Endometrium (tissue), 2 donors: ENCODE data around the gene ARNT2.
A peak's percentile ranks its signal among the peaks of the same experiment; 100 is the strongest.

Experiments
- FAIRE-seq: peaks from 2 replicates; lab custom pipeline; 2012; peaks lifted over from hg19 to GRCh38; lab: Jason Lieb, UNC
- donor health status: control.
- donor health status: control.

ARNT2 gene

DNA sequence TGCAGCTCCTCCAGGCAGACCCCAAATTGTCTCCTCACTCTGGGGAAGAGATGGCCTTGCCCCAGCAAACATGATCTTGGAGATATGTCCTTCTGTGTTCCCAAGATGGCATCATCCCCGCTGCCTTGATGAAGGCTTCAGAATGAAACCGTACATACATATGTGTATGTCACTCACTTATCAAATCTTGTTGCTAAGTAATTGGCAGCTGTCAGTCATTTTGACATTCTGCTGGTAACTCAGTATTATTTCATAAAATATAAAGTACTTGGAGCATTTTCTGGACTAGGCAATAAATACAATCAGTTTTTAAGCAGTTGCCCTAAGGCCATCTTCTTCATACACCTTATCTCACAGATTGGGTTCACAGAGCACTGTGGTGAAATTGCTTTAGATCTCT, 62.4 kb downstream of the ARNT2 start:
- no peak for FAIRE-seq

- no peak for FAIRE-seq
These were observed 63.1 kb downstream of the ARNT2 start for GRCh38 chr15:80467311-80467714.

DNA sequence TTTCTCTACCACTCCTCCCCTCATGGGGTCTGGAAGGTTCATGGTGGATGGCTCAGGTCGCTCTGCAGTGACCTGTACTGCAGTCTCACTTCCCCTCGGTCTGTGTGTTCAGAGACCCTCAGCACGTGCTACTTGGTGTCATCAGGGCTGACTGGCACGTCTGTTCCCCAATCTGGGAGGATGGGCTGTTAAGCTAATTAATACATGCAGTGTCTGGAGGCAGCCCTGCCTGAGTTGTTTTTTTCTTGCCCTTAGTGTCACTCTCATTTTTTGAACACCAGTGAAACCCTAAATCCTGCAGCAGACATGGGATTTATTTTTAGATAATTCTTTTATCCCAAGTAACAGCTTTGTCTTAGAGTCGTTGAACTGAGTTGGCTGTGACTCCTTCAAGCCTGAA, 64.6 kb downstream of the ARNT2 start:
- FAIRE-seq, result no peak

- FAIRE-seq, result no peak
These were observed 67.7 kb downstream of the ARNT2 start for GRCh38 chr15:80471881-80472280.

DNA sequence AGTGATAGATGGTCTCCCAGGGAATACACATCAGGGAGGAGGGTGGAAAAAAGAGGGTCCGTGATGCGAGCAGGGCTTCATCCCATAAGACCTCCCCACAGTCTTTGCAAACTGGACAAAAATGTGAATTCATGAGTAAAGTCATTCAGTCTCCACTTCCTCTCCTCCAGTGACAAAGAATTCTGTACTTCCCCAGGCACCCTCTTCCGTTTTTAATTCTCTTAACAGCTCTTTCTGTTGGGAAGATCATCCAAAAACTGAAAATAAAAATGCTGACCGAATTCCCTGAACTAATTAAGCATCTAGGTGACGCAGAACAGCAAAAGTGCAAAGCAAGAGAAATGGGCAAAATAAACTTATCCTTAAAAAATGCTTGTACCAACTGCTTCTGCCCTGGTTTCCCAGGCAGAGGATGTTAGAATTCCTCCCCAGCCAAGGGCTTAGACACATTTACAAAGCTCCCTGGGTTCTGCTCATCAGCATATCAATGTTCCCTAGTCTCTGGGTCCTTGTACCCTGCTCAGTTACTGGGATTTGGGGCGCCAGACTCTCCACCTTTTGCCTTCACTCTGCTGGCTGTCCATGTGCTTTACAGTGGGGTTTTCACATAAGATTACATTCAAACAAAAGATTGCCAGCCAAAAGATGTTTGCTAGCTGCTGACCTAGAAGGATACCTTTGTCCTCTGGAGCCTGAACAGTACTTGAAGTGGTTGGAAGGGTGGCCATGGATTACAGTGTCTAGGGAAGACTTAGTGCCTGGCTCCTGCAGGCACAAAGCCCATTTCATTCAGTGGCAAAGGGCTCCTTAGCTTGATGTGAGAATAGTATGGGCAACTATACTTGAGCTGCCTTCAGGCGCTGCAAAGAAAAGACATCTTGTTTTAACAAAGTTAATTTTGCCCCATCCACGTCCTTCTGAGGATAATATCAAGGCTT, 69.4 kb downstream of the ARNT2 start:
- FAIRE-seq, result no peak

GRCh38 chr15:80474224-80475215, 70.3 kb downstream of the ARNT2 start:
- FAIRE-seq, result no peak

DNA sequence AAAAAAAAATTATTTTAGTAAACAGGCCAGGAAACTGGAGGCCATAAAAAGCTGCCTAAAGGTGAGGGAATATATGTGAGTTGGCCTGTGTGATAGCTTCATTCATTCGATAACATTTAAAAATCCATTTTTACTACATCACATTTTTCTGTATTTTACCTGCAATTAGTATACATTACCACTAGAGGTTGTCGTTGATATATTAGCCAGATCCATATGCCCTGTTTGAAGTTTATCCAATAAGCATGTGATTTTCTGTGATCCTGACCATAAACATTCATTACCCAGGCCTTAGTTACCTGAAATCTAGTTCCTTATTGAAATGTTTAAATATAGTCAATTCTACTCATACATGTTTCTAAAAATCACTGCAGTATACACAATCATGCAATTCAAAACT, 71.4 kb downstream of the ARNT2 start:
- FAIRE-seq, result no peak

- no peak for FAIRE-seq
These were observed 71.9 kb downstream of the ARNT2 start for GRCh38 chr15:80476036-80476435.

DNA sequence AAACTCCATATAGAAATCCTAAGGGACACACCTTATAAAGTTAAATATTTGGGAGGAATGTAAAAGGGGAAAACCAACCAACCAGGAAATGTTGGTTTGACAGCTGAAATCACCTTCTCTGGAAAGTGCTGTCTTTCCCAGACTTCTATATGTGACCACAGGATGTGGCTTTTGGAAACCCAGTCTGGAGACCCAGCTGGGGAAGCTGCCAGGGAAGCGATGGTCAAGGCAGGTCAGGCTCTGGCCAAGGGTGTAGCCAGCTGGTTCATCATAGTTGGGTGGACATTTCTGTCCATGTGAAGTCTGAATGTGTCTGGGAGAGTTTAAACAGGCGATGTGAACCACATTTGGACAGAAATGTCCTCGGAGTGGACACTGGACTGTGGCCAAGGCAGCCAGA, 73.9 kb downstream of the ARNT2 start:
- no peak for FAIRE-seq

DNA sequence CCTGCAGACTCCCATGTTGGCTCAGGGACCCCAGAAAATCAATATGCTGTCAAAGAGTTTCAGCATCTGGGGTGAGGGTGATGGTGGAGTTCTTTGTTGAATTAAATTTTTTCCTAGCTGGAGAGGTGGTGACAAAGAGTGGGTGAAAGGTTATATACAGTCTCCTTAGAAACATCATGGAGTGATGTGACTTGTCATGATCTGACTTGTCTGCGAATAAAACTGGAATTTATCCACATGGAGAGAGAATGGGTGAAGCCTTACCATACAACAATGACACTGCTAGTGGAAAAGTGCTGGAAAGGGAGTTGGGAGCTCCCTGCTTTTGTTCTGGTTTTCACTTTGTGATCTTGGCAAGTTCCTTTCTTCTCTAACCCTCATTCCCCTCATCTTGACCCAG, 75.0 kb downstream of the ARNT2 start:
- no peak for FAIRE-seq

- FAIRE-seq, result no peak
These were observed 76.1 kb downstream of the ARNT2 start for GRCh38 chr15:80480171-80480811.

DNA sequence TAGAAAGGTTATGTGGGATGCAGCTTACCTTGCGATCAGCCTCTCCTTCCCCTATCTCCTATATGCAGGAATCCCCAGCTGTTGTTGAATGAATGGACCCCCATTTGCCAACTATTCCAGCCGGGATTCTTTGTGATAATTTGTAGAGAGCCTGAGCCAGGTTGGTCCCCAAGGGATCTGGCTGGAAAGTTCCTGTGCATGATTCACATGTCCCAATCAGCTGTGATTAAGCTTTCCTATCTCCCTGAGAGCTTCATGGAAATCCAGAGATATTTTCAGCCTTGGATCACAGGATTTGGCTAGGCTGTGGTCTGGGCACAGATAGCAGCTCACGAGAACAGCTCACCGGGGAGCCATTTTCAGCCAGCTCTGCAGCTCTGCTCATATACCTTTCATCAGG, 76.7 kb downstream of the ARNT2 start:
- FAIRE-seq, result no peak

GRCh38 chr15:80482696-80483095, 78.5 kb downstream of the ARNT2 start:
- FAIRE-seq, result no peak

DNA sequence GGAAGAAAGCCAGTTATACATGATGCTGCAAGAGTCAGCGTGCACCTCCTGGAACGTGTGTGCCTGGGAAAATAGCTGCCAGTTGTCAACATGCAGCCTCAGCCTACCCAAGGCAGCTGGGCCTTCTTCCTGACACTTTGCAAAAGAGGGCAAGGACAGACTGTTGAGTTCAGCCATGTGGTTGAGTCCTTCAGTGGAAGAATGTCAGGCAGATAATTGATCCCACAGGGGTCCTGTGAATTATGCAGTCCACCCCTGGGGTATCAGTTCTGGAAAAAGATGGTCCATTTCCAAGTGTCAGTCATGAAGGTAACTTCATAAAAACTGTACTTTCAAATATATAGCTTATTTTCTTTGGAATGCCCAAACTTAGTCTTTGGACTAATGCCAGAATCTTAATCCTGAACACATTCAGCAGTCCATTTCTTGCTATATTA, 79.6 kb downstream of the ARNT2 start:
- FAIRE-seq, result no peak

GRCh38 chr15:80484333-80484864, 80.2 kb downstream of the ARNT2 start:
- peak; percentile 96 for FAIRE-seq

DNA sequence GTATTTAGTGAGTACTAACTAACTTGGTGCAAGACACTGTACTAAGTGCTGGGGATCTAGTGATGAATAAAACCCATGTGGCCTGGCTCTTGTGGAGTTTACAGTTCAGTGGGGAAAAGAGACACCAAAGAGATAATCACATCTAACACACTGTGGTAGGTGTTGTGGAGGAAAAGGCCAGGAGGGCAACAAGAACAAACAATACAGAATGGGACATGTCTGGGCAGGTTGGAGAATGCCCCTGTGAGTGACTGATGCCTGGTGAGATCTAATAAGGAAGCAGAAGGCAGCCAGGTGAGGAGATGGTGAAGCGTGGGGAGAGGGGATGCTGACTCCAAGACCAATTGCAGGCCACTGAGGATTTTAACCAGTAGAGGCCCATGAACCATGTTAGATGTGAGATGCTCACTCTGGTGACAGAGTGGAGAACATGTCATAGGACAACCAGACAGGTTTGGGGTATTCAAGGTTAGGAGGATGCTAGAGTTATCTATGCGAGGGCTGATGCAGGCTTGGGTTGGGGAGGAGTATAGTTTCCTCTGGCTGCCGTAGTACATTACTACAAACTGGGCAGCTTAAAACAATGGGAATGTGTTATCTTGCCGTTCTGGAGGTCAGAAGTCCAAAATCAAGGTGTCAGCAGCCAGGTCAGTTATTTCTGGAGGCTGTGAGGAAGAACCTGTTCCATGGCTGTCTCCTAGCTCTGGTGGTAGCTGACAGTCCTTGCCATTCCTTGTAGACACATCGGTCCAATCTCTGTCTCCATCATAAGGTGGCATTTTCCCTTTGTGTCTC, 81.4 kb downstream of the ARNT2 start:
- FAIRE-seq, result no peak

- FAIRE-seq, result no peak
These were observed 83.7 kb downstream of the ARNT2 start for GRCh38 chr15:80487839-80488390.

DNA sequence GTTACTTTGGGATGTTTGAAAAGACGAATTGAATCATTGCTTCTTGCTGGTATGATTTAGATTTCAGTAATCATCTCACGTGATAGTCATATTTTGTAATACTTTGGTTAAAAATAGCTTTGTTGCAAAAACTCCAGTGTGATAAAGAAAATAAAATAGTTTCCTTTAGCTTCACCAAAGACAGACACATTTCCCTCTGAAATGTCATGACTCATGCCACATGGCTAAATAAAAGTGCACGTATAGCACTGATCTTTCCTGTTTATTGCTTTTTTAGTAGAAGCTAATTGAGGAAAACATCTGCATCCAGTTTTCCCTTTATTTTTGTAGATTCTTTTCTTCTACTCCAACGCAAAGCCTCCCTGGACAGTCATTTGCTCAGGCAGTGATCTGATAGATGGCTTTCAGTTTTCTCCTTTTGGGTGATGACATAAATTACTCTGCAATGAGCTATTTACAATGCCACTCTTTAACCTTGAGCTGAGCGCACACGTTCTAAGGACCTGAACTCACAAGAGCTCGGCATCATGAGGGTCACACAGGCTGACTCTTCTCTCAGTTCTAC, 84.9 kb downstream of the ARNT2 start:
- peak; percentile 97 for FAIRE-seq

- no peak for FAIRE-seq
These were observed 86.3 kb downstream of the ARNT2 start for GRCh38 chr15:80490431-80490990.

DNA sequence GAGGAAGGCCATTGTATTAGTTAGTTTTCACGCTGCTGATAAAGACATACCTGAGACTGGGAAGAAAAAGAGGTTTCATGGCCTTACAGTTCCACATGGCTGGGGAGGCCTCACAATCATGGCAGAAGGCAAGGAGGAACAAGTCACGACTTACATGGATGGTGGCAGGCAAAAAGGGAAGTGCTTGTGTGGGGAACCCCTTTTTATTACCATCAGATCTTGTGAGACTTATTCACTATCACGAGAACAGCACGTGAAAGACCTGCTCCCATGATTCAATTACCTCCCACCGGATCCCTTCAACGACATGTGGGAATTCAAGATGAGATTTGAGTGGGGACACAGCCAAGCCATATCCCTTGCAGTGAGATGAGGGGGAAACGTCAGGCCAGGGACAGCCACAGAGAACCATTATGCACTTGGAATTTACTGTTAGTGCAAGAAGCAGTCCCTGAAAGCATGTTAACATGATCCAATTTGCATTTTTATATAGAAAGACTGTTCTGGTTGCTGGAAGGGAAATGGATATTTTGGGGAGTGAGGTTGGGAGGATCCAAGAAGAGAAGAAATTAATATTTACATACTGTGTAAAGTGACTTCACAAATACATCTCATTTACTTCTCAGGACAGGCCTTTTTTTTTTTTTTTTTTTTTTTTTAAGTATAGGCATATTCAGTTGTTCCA, 87.1 kb downstream of the ARNT2 start:
- no peak for FAIRE-seq
